COR-L47 (cell line): ENCODE data around the gene SLC25A42.
A peak's percentile ranks its signal among the peaks of the same experiment; 100 is the strongest.

Experiments used
- DNase-seq: peaks from one replicate; lab custom pipeline; 2025; lab: John Stamatoyannopoulos, UW

Gene SLC25A42

GRCh38 chr19:19051478-19052213 lies 12.1 kb upstream of the SLC25A42 start:
- DNase-seq = no peak

GRCh38 chr19:19052921-19053320 lies 10.9 kb upstream of the SLC25A42 start:
- no peak for DNase-seq

- DNase-seq = peak; percentile 18
These were observed 10.1 kb upstream of the SLC25A42 start for GRCh38 chr19:19053508-19054314.

GRCh38 chr19:19054315-19054938 lies 9.4 kb upstream of the SLC25A42 start:
- DNase-seq = no peak

GRCh38 chr19:19054939-19055440 lies 8.8 kb upstream of the SLC25A42 start:
- no peak for DNase-seq

GRCh38 chr19:19055701-19056100 lies 8.1 kb upstream of the SLC25A42 start:
- DNase-seq = no peak

- DNase-seq = no peak
These were observed 7.0 kb upstream of the SLC25A42 start for GRCh38 chr19:19056636-19057275.

GRCh38 chr19:19057317-19057716 lies 6.5 kb upstream of the SLC25A42 start:
- DNase-seq = no peak

- no peak for DNase-seq
These were observed 6.1 kb upstream of the SLC25A42 start for GRCh38 chr19:19057720-19058119.

- no peak for DNase-seq
These were observed 4.6 kb upstream of the SLC25A42 start for GRCh38 chr19:19059018-19059836.

GRCh38 chr19:19059837-19060611 lies 3.8 kb upstream of the SLC25A42 start:
- no peak for DNase-seq

GRCh38 chr19:19061506-19061905 lies 2.3 kb upstream of the SLC25A42 start:
- no peak for DNase-seq

- no peak for DNase-seq
These were observed 1.2 kb upstream of the SLC25A42 start for GRCh38 chr19:19062454-19063182.

GRCh38 chr19:19064098-19064722 lies 416 bp downstream of the SLC25A42 start:
- peak; percentile 52 for DNase-seq

- DNase-seq = no peak
These were observed 1.3 kb downstream of the SLC25A42 start for GRCh38 chr19:19064811-19065745.

GRCh38 chr19:19067276-19068072 lies 3.7 kb downstream of the SLC25A42 start:
- DNase-seq = no peak
